GM08714 (cell line): ENCODE data around the gene ACY1.

Experiments used
- H3K4me3 ChIP-seq: fragments of 200-500 bp; sonication (Bioruptor generic); 2 replicates; pipeline ENCODE4 v1.5.1; 2014; ENCODE audit warnings: mild to moderate bottlenecking, low read length, inconsistent platforms
- ZNF274 ChIP-seq: IDR thresholded peaks from 2 replicates; pipeline ENCODE4 v1.6.1; 2012; ENCODE audit warnings: mild to moderate bottlenecking, low read depth, low read length

Gene ACY1

DNA sequence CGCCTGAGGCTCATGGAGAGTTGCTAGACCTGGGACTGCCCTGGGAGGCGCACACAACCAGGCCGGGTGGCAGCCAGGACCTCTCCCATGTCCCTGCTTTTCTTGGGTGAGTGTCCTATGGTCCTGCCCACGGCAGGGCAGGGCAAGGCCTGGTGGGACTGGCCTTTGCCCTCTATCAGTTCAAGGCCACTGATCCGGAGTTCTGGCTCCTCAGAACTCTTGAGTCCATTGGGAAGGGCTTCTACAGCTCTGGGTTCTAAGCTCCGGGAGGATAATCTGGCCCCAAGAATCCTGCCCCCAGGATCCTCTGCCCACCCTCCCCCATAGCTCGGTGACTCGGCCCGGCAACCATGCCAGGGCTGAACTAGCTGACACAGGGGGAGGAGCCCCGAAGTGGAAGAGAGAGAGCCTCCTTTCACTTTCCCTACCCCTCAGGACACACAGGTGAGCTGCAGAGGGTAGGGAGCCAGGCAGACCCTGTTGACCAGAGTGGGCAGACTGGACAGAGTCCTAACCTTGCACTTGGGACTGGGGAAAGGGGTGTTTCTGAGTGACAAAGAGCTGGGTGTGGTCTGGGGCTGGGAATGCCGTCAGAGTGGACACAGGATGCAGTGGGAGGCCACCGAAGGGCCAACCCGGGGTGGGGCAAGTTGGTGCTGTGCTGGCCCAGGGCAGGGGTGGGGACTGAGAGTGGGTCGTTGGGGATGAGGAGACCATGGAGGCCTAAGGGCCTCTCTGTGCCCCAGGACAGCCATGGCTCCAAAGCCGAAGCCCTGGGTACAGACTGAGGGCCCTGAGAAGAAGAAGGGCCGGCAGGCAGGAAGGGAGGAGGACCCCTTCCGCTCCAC, 40.5 kb upstream of the ACY1 start:
- TF ChIP-seq ZNF274 = no peak

DNA sequence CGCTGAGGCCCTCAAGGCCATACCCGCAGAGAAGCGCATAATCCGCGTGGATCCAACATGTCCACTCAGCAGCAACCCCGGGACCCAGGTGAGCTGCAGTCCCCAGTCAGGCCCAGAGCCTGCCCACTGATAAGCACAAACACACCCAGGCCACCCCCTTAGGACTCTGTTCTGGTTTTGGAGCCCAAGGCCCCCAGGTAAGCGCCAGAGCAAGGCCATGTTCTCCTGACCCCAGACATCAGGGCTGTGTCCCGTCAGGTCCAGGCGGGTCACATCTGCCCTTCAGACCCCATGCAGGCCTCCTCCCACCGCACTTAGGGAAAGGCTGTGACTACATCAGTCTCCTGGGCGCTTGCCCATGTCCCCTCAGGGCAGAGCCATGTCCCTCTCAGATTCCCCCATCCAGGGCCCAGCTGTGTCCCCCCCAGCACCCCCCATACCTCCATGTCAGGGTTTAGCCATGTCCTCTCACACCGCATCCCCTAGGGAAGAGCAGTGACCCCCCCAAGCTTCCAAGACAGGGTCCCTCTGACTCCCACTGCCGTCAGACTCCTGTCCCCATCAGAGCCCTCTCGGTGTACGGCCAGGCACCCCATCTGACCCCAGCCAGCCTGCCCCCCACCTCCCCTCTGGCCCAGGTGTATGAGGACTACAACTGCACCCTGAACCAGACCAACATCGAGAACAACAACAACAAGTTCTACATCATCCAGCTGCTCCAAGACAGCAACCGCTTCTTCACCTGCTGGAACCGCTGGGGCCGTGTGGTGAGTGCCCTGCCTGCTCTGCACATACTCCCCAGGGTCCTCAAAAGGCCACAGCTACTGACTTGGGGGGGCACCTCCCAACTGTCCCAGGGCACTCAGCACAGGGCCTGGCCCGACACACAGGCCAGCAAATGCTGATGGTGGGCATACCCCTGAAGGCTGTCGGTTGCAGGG, 39.6 kb upstream of the ACY1 start:
- TF ChIP-seq ZNF274 = no peak
- H3K4me3 ChIP-seq = no peak overlapping the region

More for the DNA sequence above, 40.5 kb upstream of the ACY1 start:
- H3K4me3 ChIP-seq = peak overlapping the region; percentile 65; the same call in 1 of the 2 replicates

DNA sequence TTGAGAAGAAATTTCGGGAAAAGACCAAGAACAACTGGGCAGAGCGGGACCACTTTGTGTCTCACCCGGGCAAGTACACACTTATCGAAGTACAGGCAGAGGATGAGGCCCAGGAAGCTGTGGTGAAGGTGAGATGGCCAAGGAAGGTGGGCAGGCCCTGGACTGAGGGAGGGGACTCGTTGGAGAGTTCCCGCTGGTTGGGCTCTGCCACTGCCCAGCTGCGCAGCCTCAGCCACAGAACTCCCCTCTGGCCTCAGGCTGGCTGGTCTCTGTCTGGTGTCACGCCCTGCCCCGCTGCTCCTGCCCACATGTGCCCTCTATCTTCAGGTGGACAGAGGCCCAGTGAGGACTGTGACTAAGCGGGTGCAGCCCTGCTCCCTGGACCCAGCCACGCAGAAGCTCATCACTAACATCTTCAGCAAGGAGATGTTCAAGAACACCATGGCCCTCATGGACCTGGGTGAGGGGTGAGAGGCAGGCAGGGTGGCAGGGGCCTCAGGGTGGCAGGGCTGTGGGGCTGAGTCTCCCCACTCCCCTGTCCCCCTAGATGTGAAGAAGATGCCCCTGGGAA, 38.8 kb upstream of the ACY1 start:
- no peak overlapping the region for H3K4me3 ChIP-seq
- no peak for TF ChIP-seq ZNF274

DNA sequence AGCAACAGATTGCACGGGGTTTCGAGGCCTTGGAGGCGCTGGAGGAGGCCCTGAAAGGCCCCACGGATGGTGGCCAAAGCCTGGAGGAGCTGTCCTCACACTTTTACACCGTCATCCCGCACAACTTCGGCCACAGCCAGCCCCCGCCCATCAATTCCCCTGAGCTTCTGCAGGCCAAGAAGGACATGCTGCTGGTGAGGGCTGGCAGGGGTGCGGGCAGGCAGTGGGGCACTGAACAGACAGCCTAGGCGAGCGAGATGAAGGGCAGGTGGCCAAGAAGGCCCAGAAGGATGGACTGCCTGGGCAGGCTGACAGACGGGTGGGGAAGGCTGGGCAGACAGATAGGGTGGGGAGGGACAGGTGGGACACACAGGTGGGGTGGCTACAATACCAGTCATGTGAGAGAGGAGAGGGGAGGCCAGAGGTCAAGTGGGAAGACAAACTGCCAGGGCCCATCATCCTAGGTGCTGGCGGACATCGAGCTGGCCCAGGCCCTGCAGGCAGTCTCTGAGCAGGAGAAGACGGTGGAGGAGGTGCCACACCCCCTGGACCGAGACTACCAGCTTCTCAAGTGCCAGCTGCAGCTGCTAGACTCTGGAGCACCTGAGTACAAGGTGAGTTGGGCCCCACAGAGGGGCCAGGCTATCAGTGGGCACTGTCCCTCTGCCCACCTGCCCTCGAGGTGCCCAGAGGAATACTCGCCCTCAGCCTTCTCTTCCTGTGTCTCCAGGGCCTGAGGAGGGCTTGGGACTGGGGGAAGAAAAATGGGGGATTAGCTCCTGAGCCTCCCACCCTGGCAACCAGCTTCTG, 38.1 kb upstream of the ACY1 start:
- no peak for TF ChIP-seq ZNF274
- H3K4me3 ChIP-seq = no peak overlapping the region

DNA sequence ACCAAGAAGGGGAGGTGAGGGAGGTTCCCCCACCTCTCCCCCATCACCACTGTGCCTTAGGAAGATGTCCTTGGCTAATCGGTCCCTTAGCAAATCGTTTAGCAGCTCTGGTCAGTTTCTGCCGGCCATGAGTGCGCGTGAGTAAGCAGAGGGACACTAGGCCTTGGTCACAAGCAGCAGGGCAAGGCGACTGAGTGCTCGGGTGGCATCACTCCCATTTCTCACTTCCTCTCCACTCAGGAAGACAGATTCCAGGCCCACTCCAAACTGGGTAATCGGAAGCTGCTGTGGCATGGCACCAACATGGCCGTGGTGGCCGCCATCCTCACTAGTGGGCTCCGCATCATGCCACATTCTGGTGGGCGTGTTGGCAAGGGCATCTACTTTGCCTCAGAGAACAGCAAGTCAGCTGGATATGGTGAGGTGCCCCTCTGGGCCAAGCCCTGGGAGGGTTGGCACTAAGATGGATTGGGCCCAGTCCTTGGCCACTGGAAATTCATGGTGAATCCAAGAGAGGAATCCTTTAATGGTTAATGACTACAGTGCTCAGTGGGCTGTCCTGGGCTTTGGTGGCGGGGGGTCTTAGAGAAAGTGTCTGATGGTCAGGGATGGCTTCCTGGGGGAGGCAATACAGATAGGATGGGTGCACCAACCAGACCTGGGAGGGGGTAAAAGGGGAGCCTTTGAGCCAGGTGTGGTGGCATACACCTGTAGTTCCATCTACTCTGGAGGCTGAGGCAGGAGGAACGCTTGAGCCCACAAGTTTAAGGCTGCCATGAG, 37.2 kb upstream of the ACY1 start:
- TF ChIP-seq ZNF274 = no peak
- H3K4me3 ChIP-seq = no peak overlapping the region

DNA sequence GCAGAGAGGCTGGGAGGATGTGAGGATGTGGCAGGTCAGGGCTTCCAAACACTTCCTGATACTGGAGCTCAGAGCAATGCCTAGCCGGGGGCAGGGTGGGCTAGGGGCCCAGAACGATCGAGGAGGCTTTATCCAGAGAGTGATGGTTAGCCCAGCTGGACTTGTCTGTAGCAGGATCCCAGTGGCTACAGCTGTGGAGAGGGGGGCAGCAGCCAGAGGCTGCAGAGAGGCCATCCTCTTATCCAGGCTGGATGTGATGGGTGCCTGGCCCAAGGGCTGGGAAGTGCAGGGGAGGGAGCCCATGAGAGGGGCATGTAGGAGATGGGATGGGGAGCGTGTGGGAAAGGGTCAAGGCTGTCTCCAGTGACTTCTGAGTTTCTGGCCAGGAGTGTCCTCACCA, 36.5 kb upstream of the ACY1 start:
- no peak overlapping the region for H3K4me3 ChIP-seq
- TF ChIP-seq ZNF274 = no peak

DNA sequence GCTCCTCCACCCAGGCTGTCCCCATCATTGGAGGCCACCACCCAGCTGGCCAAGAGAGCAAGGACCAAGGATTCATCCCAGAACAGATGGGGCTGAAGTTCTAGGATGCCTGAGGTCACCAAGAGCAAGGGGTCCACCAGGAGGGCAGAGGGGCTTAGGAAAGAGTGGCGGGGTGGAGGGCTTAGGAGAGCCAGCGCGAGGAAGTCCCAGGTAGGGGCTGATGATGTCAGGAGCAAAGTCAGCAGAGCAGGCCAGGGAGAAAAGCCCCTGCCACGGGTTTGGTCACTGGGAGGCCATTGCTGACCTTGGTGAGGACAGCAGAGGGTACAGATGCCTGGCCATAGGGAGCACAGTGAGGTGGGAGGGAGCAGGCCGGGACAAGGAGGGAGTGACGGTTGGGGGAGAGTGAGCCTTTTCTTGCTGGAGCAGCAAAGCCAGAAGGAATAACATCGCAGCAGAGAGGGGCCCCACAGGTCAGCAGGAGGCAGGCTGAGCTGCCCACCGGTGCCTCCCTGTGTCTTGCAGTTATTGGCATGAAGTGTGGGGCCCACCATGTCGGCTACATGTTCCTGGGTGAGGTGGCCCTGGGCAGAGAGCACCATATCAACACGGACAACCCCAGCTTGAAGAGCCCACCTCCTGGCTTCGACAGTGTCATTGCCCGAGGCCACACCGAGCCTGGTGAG, 36.0 kb upstream of the ACY1 start:
- no peak for TF ChIP-seq ZNF274
- H3K4me3 ChIP-seq = no peak overlapping the region

DNA sequence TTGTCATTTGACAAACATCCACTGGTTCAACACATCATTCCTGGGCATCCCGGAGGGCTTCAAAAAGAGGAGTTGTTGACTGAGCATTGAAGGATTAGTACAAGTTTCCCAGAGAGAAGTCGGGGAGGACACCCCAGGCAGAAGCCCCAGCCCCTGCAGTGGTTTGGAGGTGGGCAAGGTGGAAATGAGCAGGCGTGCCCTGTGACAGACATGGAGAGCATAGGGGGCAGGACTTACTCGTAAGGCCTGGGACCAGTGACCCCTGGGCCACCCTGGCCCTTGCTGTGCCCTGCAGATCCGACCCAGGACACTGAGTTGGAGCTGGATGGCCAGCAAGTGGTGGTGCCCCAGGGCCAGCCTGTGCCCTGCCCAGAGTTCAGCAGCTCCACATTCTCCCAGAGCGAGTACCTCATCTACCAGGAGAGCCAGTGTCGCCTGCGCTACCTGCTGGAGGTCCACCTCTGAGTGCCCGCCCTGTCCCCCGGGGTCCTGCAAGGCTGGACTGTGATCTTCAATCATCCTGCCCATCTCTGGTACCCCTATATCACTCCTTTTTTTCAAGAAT, 35.2 kb upstream of the ACY1 start:
- TF ChIP-seq ZNF274 = no peak
- H3K4me3 ChIP-seq = no peak overlapping the region

DNA sequence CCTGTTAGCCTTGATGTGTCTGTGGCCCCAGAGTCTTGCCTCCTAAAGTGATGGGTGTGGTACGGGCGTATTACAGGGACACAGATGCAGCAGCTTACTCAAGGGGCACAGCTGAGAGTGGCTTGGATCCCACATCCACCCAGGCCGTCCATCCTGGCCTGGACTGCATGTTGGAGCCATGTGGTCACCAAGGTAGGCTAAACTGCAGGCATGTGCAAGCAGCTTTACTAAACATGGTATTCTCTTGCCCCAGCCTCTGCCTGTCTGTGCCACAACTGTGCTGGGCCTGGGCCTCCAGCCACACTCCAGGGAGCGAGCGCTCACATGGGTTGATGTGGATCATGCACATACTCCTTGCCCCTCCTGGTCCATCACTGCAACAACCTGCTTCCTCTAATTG, 34.2 kb upstream of the ACY1 start:
- no peak overlapping the region for H3K4me3 ChIP-seq
- TF ChIP-seq ZNF274 = no peak

DNA sequence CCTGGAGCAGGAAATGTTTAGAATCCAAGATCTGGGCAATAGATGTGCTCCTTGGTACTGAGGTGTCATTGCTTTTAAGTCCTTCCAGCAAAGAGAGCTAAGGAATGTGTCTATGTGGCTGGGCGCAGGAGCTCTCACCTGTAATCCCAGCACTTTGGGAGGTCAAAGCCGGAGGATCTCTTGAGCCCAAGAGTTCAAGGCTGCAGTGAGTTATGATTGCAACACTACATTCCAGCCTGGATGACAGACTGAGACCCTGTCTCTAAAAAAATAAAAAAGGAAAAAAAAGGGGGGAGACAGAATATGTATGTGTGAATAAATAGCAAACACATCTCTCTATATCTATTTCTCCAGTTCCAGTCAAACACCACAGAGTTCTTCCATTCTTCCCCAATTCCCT, 32.4 kb upstream of the ACY1 start:
- no peak for TF ChIP-seq ZNF274
- no peak overlapping the region for H3K4me3 ChIP-seq

DNA sequence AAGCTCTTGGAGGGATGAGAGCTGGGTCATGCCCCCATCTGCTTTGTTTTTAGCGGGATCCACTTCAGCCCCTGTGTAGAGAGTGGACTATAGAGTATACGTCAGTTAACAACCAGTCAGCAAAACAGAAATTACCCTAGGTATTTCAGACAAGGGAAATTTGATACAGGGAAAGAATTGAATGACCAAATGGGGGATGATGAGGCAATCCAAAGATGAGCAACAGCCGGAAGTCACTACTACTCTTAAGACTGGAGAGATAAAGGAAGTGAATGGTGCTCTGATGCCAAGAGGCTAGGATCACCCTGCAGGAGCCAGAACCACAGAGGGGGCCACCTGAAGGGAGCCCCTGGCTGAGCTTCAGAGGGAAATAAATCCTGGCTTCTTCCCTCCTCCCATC, 29.9 kb upstream of the ACY1 start:
- no peak for TF ChIP-seq ZNF274

DNA sequence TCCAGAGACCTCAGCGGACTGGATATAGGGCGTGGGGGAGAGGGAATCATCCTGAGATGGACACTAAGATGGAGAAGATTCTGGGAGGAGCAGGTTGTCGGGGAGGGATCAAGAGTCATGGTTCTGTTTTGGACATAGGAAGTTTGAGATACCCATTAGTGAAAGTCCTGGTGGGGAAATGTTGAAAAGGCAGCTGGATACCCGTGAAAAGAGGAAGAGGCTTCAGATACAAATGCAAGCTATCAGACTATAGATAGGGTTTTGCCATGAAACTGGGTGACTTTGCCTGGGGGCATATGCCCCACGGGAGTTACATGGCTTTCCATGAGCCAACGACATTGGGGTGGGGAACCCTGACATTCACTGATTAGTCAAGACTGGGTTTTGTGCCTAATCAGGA, 29.2 kb upstream of the ACY1 start:
- no peak for TF ChIP-seq ZNF274

More for the DNA sequence above, 29.9 kb upstream of the ACY1 start:
- no peak overlapping the region for H3K4me3 ChIP-seq

More for the DNA sequence above, 29.2 kb upstream of the ACY1 start:
- no peak overlapping the region for H3K4me3 ChIP-seq
